A549 (cell line): ENCODE measurements around the gene SNAP23. TPM values are rescaled to one million over a fixed set of nuclear protein-coding genes. Genes with fewer than 3 reads are reported as not detected.

Experiments used
- ATAC-seq, 2 experiments: fragments of 200-7000 bp in 1 of 2; fragments of >200 bp in 1 of 2; cut with Nextera tagmentation in 1 of 2; cut with Tn5 transposase in 1 of 2; 3 replicates each; pipeline versions ENCODE4 v1.8.0 to v1.9.1; 2018 to 2020; ENCODE audit warnings: mild to moderate bottlenecking in 1 of 2, moderate library complexity in 1 of 2
- CTCF ChIA-PET: fragments of 300-600 bp; sonication (Branson Sonifier 250); formaldehyde crosslinking; extraction: SDS; loops from one replicate; lab custom pipeline; 2021; ENCODE audit warnings: antibody characterized with exemption, inconsistent platforms; lab: Yijun Ruan, JAX
- POLR2A ChIA-PET: fragments of 350-600 bp; formaldehyde crosslinking; extraction: SDS; loops from one replicate; lab custom pipeline; 2021; ENCODE audit warnings: antibody characterized with exemption, inconsistent platforms; lab: Yijun Ruan, JAX
- DNase-seq, 2 experiments: peaks; one replicate each; pipeline versions ENCODE4 v3.0.0 to v3.0.0-alpha.2; 2011 to 2016; ENCODE audit warnings: low read depth in 1 of 2, low spot score in 1 of 2
- FAIRE-seq: peaks from 2 replicates; lab custom pipeline; 2011; peaks lifted over from hg19 to GRCh38; lab: Jason Lieb, UNC
- H3K27ac ChIP-seq, 2 experiments: fragments of >200 bp; sonication (Bioruptor Twin); formaldehyde crosslinking; 3 replicates each; pipeline ENCODE4 v1.5.1; 2016 to 2017
- H3K4me1 ChIP-seq: fragments of >200 bp; sonication (Bioruptor Twin); formaldehyde crosslinking; 3 replicates; pipeline ENCODE4 v1.6.1; 2016
- H3K4me2 ChIP-seq: fragments of >200 bp; sonication (Bioruptor Twin); formaldehyde crosslinking; 3 replicates; pipeline ENCODE4 v1.6.1; 2016
- H3K4me3 ChIP-seq: fragments of >200 bp; sonication (Bioruptor Twin); formaldehyde crosslinking; 3 replicates; pipeline ENCODE4 v1.5.1; 2016
- H3K9me3 ChIP-seq: fragments of >200 bp; sonication (Bioruptor Twin); formaldehyde crosslinking; 3 replicates; pipeline ENCODE4 v1.6.1; 2016
- EHF ChIP-seq: fragments of 250-450 bp; sonication (Bioruptor Pico); IDR thresholded peaks from 2 replicates; pipeline ENCODE4 v1.5.0; 2020; ENCODE audit warnings: mild to moderate bottlenecking
- FOSB ChIP-seq: fragments of 250-450 bp; sonication (Bioruptor Pico); IDR thresholded peaks from 2 replicates; pipeline ENCODE4 v1.5.0; 2020; ENCODE audit warnings: mild to moderate bottlenecking, moderate library complexity
- FOSL2 ChIP-seq, 2 experiments: fragments of 450-650 bp in 1 of 2; fragments of >200 bp in 1 of 2; sonication (Bioruptor Twin) in 1 of 2; formaldehyde crosslinking; IDR thresholded peaks; 2 replicates each; pipeline versions ENCODE4 v1.5.0 to v1.6.1; 2016 to 2020; ENCODE audit warnings: mild to moderate bottlenecking in 1 of 2, moderate library complexity in 1 of 2
- HDAC2 ChIP-seq: fragments of 200-600 bp; sonication (generic); IDR thresholded peaks from 2 replicates; pipeline ENCODE4 v1.6.1; 2016
- JUN ChIP-seq, 2 experiments: fragments of >200 bp; sonication (Bioruptor Twin); formaldehyde crosslinking; IDR thresholded peaks; 2 replicates in 1 of 2; 3 replicates in 1 of 2; pipeline ENCODE4 v1.6.1; 2016 to 2017
- KDM1A ChIP-seq: fragments of 200-600 bp; sonication (generic); IDR thresholded peaks from 2 replicates; pipeline ENCODE4 v1.6.1; 2016; ENCODE audit warnings: low read depth, mild to moderate bottlenecking
- MAFK ChIP-seq: fragments of 450-650 bp; IDR thresholded peaks from 2 replicates; pipeline ENCODE4 v1.6.1; 2014; ENCODE audit not compliant: partially characterized antibody
- NPAS2 ChIP-seq: fragments of 250-450 bp; sonication (Bioruptor Pico); IDR thresholded peaks from 2 replicates; pipeline ENCODE4 v1.8.0; 2022; ENCODE audit warnings: mild to moderate bottlenecking, moderate library complexity, borderline replicate concordance
- NR3C1 ChIP-seq: fragments of >200 bp; sonication (Bioruptor Twin); formaldehyde crosslinking; IDR thresholded peaks from 3 replicates; pipeline ENCODE4 v1.6.1; 2017
- RAD21 ChIP-seq, 2 experiments: fragments of >200 bp in 1 of 2; sonication (Bioruptor Twin) in 1 of 2; formaldehyde crosslinking in 1 of 2; IDR thresholded peaks in 1 of 2; conservative IDR thresholded peaks in 1 of 2; 2 replicates in 1 of 2; 3 replicates in 1 of 2; pipeline ENCODE4 v1.6.1; 2012 to 2018; ENCODE audit warnings: inconsistent platforms in 1 of 2
- TFCP2L1 ChIP-seq: fragments of 250-450 bp; sonication (Bioruptor Pico); IDR thresholded peaks from 2 replicates; pipeline ENCODE4 v1.5.0; 2021; ENCODE audit warnings: mild to moderate bottlenecking
- ZNF302 ChIP-seq: fragments of 250-450 bp; sonication (Bioruptor Pico); IDR thresholded peaks from 2 replicates; pipeline ENCODE4 v1.9.0; 2021; ENCODE audit warnings: inconsistent platforms, mild to moderate bottlenecking, moderate library complexity
- ZSCAN20 ChIP-seq: fragments of 250-450 bp; sonication (Bioruptor Pico); IDR thresholded peaks from 2 replicates; pipeline ENCODE4 v1.8.0; 2022; ENCODE audit warnings: mild to moderate bottlenecking, moderate library complexity
- WGBS: methylation state at CpG from one replicate; pipeline ENCODE4 v1.1.6; 2017; ENCODE audit errors: missing lambda C conversion rate; 5-methylcytosine and 5-hydroxymethylcytosine counted together
- polyA plus RNA-seq, 4 experiments: library from polyadenylated mRNA; depleted of rRNA in 3 of 4; stranded (reverse); fragments of >200 nt; fragmentation: RNase III in 1 of 4; extraction: RNeasy Plus Mini Kit Qiagen cat#74134 plus additional on column Dnase treatment in 1 of 4; gene quantifications; 2 replicates in 3 of 4; 3 replicates in 1 of 4; pipeline ENCODE4 v1.2.3, GENCODE V29; 2011 to 2017
- TF ChIP-seq, protein P1 (sequence below): fragments of 250-450 bp; sonication (Bioruptor Pico); IDR thresholded peaks from 2 replicates; pipeline ENCODE4 v1.5.0; 2020; ENCODE audit warnings: low read depth, mild to moderate bottlenecking, moderate library complexity
- TF ChIP-seq, protein P2 (sequence below): fragments of 150-350 bp; IDR thresholded peaks from 2 replicates; pipeline ENCODE4 v1.6.1; 2014; ENCODE audit warnings: low read depth, mild to moderate bottlenecking, low read length
- TF ChIP-seq, protein P3 (sequence below): fragments of >200 bp; sonication (Bioruptor Twin); formaldehyde crosslinking; IDR thresholded peaks from 3 replicates; pipeline ENCODE4 v1.5.1; 2016
- TF ChIP-seq, protein P4 (sequence below): IDR thresholded peaks from 2 replicates; pipeline ENCODE4 v1.6.1; 2012; ENCODE audit warnings: low read depth, borderline replicate concordance
- TF ChIP-seq, protein P5 (sequence below): fragments of 450-650 bp; IDR thresholded peaks from 2 replicates; pipeline ENCODE4 v1.6.1; 2014; ENCODE audit warnings: antibody characterized with exemption
- TF ChIP-seq, protein P6 (sequence below): fragments of >200 bp; sonication (Bioruptor Twin); formaldehyde crosslinking; IDR thresholded peaks from 3 replicates; pipeline ENCODE4 v1.6.1; 2016
- TF ChIP-seq, protein P7 (sequence below): fragments of 200-600 bp; sonication (generic); IDR thresholded peaks from 2 replicates; pipeline ENCODE4 v1.6.1; 2016; ENCODE audit warnings: antibody characterized with exemption, mild to moderate bottlenecking, moderate library complexity
- TF ChIP-seq, protein P8 (sequence below): fragments of 250-450 bp; sonication (Bioruptor Pico); IDR thresholded peaks from 2 replicates; pipeline ENCODE4 v1.5.0; 2021; ENCODE audit warnings: mild to moderate bottlenecking, moderate library complexity, borderline replicate concordance

SNAP23 gene
- polyA plus RNA-seq, 2 of the 4 experiments (the other 2 are of a cell fraction): 33.6 to 51.2 TPM

DNA sequence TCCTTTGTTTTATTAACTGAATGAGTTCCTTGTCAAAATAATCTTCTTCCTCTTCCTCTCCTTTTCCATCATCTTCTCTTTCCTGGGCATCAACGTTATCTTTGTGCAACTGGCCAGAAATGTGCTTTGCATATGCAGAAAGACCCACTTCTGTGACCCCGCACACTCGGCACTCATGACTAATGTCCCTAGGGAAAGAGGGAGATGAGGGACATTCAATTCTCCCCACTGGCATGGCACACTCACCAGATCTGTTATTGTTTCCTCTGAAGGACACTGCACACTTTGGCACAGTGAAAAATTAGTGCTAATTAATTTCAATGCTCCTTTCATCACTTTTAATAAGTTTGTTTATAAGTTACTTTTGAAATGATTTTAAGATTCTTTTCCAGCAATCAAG, 38.5 kb upstream of the SNAP23 start:
- TF ChIP-seq NPAS2: no peak
- TF ChIP-seq KDM1A: no peak
- TF ChIP-seq, protein P1, sequence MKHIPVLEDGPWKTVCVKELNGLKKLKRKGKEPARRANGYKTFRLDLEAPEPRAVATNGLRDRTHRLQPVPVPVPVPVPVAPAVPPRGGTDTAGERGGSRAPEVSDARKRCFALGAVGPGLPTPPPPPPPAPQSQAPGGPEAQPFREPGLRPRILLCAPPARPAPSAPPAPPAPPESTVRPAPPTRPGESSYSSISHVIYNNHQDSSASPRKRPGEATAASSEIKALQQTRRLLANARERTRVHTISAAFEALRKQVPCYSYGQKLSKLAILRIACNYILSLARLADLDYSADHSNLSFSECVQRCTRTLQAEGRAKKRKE (CRISPR knock-in tag): no peak
- no peak for TF ChIP-seq ZSCAN20 (CRISPR knock-in tag)
- TF ChIP-seq, protein P2, sequence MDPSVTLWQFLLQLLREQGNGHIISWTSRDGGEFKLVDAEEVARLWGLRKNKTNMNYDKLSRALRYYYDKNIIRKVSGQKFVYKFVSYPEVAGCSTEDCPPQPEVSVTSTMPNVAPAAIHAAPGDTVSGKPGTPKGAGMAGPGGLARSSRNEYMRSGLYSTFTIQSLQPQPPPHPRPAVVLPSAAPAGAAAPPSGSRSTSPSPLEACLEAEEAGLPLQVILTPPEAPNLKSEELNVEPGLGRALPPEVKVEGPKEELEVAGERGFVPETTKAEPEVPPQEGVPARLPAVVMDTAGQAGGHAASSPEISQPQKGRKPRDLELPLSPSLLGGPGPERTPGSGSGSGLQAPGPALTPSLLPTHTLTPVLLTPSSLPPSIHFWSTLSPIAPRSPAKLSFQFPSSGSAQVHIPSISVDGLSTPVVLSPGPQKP: no peak
- no peak for TF ChIP-seq NR3C1
- no peak for TF ChIP-seq EHF (CRISPR knock-in tag)
- TF ChIP-seq, protein P3, sequence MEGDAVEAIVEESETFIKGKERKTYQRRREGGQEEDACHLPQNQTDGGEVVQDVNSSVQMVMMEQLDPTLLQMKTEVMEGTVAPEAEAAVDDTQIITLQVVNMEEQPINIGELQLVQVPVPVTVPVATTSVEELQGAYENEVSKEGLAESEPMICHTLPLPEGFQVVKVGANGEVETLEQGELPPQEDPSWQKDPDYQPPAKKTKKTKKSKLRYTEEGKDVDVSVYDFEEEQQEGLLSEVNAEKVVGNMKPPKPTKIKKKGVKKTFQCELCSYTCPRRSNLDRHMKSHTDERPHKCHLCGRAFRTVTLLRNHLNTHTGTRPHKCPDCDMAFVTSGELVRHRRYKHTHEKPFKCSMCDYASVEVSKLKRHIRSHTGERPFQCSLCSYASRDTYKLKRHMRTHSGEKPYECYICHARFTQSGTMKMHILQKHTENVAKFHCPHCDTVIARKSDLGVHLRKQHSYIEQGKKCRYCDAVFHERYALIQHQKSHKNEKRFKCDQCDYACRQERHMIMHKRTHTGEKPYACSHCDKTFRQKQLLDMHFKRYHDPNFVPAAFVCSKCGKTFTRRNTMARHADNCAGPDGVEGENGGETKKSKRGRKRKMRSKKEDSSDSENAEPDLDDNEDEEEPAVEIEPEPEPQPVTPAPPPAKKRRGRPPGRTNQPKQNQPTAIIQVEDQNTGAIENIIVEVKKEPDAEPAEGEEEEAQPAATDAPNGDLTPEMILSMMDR: no peak
- TF ChIP-seq, protein P4, sequence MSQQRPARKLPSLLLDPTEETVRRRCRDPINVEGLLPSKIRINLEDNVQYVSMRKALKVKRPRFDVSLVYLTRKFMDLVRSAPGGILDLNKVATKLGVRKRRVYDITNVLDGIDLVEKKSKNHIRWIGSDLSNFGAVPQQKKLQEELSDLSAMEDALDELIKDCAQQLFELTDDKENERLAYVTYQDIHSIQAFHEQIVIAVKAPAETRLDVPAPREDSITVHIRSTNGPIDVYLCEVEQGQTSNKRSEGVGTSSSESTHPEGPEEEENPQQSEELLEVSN: no peak
- no peak for ATAC-seq
- 83% methylated on average over 3 of the region's 3 CpGs for WGBS
- ChIA-PET CTCF (no interaction called here), POLR2A (interaction anchor here (1.4 kb wide), 1 partner anchor 184 kb away, joined by 3 read pairs; the partner anchor contains the start of genes GANC and TMEM87A)
- no peak for DNase-seq
- Histone ChIP-seq H3K27ac (no peak overlapping the region), H3K4me2 (no peak overlapping the region), H3K4me1 (no peaks in the 10 kb centered on the region), H3K4me3 (no peak overlapping the region), H3K9me3 (no peaks in the 10 kb centered on the region)
- no peak for FAIRE-seq

DNA sequence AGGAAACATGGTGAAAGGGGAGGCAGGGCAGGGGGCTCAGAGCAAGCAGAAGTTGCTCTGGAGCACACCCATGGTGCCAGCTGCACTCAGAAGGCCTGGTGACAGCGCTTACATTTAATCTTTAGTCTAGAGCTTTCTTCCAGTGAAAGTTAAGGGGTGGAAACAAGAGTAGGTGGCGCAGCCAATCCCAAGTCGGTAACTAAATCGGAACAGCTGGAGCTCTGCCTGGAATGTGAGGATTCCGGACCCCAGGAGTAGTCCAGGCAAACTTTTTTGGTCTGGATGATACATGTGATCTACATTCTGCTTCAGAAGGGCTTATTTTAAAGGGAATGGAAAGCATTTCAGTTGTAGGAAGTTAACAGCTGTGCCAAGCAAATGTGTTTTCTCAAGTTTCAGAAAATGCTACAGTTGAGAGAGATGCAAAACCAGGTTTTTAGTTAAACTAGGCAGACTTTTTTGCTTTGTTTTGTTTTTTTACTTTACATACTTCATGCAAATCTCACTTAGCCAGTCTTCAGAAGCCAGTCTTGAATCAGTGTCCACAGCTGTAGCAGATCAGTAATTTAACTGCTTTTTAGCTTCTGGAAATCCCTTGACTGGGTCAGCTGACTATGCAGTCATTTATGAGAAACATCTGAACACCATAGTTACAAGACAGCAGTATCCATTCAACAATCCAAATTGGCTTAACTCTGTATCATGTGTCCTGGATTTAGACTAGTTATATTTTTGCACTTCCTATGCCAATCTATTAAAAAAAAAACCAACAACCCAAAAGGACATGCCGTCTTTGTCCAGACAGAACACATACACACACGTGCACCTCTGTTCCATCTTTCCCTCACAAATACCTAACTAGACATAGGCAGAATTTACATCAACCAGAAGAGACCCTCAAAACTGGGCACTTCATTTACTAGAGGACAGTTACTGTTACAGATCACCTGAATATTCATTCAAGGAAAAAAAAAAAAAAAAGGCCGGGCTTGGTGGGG, 37.7 kb upstream of the SNAP23 start:
- no peaks in the 10 kb centered on the region for H3K9me3 ChIP-seq
- H3K4me1 ChIP-seq: no peaks in the 10 kb centered on the region
- ChIA-PET POLR2A (interaction anchor here (1.4 kb wide), 1 partner anchor 184 kb away, joined by 3 read pairs; the partner anchor contains the start of genes GANC and TMEM87A), CTCF (no interaction called here)
- no peak for FAIRE-seq
- no peak overlapping the region for H3K4me2 ChIP-seq
- no peak overlapping the region for H3K4me3 ChIP-seq
- no peak for DNase-seq
- no peak for ATAC-seq
- WGBS: 94% methylated on average over 8 of the region's 8 CpGs
- H3K27ac ChIP-seq: no peak overlapping the region
- TF ChIP-seq, protein P5, sequence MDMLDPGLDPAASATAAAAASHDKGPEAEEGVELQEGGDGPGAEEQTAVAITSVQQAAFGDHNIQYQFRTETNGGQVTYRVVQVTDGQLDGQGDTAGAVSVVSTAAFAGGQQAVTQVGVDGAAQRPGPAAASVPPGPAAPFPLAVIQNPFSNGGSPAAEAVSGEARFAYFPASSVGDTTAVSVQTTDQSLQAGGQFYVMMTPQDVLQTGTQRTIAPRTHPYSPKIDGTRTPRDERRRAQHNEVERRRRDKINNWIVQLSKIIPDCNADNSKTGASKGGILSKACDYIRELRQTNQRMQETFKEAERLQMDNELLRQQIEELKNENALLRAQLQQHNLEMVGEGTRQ: no peak
- TF ChIP-seq, protein P6, sequence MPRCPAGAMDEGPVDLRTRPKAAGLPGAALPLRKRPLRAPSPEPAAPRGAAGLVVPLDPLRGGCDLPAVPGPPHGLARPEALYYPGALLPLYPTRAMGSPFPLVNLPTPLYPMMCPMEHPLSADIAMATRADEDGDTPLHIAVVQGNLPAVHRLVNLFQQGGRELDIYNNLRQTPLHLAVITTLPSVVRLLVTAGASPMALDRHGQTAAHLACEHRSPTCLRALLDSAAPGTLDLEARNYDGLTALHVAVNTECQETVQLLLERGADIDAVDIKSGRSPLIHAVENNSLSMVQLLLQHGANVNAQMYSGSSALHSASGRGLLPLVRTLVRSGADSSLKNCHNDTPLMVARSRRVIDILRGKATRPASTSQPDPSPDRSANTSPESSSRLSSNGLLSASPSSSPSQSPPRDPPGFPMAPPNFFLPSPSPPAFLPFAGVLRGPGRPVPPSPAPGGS: no peak
- TF ChIP-seq FOSB (CRISPR knock-in tag) (no peak), TFCP2L1 (CRISPR knock-in tag) (no peak), HDAC2 (no peak), ZNF302 (CRISPR knock-in tag) (no peak), JUN (IDR thresholded peaks at IDR 0.05) (no peak), RAD21 (conservative IDR thresholded peaks at IDR 0.05 in 1 of 2, IDR thresholded peaks at IDR 0.05 in 1 of 2) (no peak), MAFK (no peak), ZSCAN20 (CRISPR knock-in tag) (no peak), FOSL2 (IDR thresholded peaks at IDR 0.05) (no peak), FOSL2 (CRISPR knock-in tag; IDR thresholded peaks at IDR 0.05) (no peak)
- TF ChIP-seq, protein P7, sequence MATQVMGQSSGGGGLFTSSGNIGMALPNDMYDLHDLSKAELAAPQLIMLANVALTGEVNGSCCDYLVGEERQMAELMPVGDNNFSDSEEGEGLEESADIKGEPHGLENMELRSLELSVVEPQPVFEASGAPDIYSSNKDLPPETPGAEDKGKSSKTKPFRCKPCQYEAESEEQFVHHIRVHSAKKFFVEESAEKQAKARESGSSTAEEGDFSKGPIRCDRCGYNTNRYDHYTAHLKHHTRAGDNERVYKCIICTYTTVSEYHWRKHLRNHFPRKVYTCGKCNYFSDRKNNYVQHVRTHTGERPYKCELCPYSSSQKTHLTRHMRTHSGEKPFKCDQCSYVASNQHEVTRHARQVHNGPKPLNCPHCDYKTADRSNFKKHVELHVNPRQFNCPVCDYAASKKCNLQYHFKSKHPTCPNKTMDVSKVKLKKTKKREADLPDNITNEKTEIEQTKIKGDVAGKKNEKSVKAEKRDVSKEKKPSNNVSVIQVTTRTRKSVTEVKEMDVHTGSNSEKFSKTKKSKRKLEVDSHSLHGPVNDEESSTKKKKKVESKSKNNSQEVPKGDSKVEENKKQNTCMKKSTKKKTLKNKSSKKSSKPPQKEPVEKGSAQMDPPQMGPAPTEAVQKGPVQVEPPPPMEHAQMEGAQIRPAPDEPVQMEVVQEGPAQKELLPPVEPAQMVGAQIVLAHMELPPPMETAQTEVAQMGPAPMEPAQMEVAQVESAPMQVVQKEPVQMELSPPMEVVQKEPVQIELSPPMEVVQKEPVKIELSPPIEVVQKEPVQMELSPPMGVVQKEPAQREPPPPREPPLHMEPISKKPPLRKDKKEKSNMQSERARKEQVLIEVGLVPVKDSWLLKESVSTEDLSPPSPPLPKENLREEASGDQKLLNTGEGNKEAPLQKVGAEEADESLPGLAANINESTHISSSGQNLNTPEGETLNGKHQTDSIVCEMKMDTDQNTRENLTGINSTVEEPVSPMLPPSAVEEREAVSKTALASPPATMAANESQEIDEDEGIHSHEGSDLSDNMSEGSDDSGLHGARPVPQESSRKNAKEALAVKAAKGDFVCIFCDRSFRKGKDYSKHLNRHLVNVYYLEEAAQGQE: no peak
- TF ChIP-seq, protein P8, sequence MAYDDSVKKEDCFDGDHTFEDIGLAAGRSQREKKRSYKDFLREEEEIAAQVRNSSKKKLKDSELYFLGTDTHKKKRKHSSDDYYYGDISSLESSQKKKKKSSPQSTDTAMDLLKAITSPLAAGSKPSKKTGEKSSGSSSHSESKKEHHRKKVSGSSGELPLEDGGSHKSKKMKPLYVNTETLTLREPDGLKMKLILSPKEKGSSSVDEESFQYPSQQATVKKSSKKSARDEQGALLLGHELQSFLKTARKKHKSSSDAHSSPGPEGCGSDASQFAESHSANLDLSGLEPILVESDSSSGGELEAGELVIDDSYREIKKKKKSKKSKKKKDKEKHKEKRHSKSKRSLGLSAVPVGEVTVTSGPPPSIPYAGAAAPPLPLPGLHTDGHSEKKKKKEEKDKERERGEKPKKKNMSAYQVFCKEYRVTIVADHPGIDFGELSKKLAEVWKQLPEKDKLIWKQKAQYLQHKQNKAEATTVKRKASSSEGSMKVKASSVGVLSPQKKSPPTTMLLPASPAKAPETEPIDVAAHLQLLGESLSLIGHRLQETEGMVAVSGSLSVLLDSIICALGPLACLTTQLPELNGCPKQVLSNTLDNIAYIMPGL (CRISPR knock-in tag): no peak
